Neural crest cell (in vitro differentiated cells): Measurements from ENCODE around the gene SUPT4H1. TPM values are rescaled to one million over a fixed set of nuclear protein-coding genes. Genes with fewer than 3 reads are reported as not detected.
A peak's percentile ranks its signal among the peaks of the same experiment; 100 is the strongest.

ENCODE experiments used
- DNase-seq: peaks from one replicate; pipeline ENCODE4 v3.0.0; 2021; ENCODE audit warnings: low read depth, mixed read lengths, low spot score
- H3K27ac Mint-ChIP-seq: one replicate; pipeline ENCODE4 v1.8.0; 2021; ENCODE audit warnings: mild to moderate bottlenecking, mixed read lengths; ENCODE audit not compliant: unreplicated experiment
- H3K27me3 Mint-ChIP-seq: 2 replicates; pipeline ENCODE4 v1.8.0; 2021; ENCODE audit warnings: low read depth, mild to moderate bottlenecking, mixed read lengths
- H3K36me3 Mint-ChIP-seq: 2 replicates; pipeline ENCODE4 v1.8.0; 2021; ENCODE audit warnings: low read depth, mild to moderate bottlenecking, mixed read lengths
- H3K4me1 Mint-ChIP-seq: 2 replicates; pipeline ENCODE4 v1.8.0; 2021; ENCODE audit warnings: mixed read lengths
- H3K4me3 Mint-ChIP-seq: one replicate; pipeline ENCODE4 v1.8.0; 2021; ENCODE audit warnings: mild to moderate bottlenecking, mixed read lengths
- H3K9me3 Mint-ChIP-seq: 2 replicates; pipeline ENCODE4 v1.8.0; 2021; ENCODE audit warnings: mixed read lengths
- CTCF ChIP-seq: fragments of 200-600 bp; sonication (generic); conservative IDR thresholded peaks from 2 replicates; pipeline ENCODE4 v1.5.0; 2021; ENCODE audit warnings: antibody characterized with exemption, mild to moderate bottlenecking
- total RNA-seq: library from RNA; stranded (reverse); gene quantifications from 2 replicates; pipeline ENCODE4 v1.2.1, GENCODE V29; 2021

The SUPT4H1 gene
- total RNA-seq, 1 donor from 2014 or later, result 83.8 TPM

GRCh38 chr17:58370309-58370708 is 18.3 kb upstream of the SUPT4H1 start:
- peaks cover 27% of the 10 kb centered on the region for H3K4me1 Mint-ChIP-seq
- no peak overlapping the region for H3K27ac Mint-ChIP-seq
- H3K36me3 Mint-ChIP-seq, result no peaks in the 10 kb centered on the region
- no peak overlapping the region for H3K4me3 Mint-ChIP-seq
- no peaks in the 10 kb centered on the region for H3K9me3 Mint-ChIP-seq
- no peak for DNase-seq
- TF ChIP-seq CTCF, result no peak
- H3K27me3 Mint-ChIP-seq, result no peaks in the 10 kb centered on the region

GRCh38 chr17:58369214-58370031 is 17.4 kb upstream of the SUPT4H1 start:
- Mint-ChIP-seq H3K36me3 (no peaks in the 10 kb centered on the region), H3K9me3 (no peaks in the 10 kb centered on the region), H3K4me1 (peaks cover 32% of the 10 kb centered on the region), H3K4me3 (no peak overlapping the region), H3K27me3 (no peaks in the 10 kb centered on the region), H3K27ac (peak overlapping the region; percentile 94)
- TF ChIP-seq CTCF, result no peak
- no peak for DNase-seq

- no peak overlapping the region for H3K4me3 Mint-ChIP-seq
- no peaks in the 10 kb centered on the region for H3K27me3 Mint-ChIP-seq
- H3K27ac Mint-ChIP-seq, result peak overlapping the region; percentile 14
- H3K9me3 Mint-ChIP-seq, result no peaks in the 10 kb centered on the region
- DNase-seq, result no peak
- no peaks in the 10 kb centered on the region for H3K36me3 Mint-ChIP-seq
- peaks cover 37% of the 10 kb centered on the region for H3K4me1 Mint-ChIP-seq
- no peak for TF ChIP-seq CTCF
Observed at GRCh38 chr17:58368860-58369213, 16.8 kb upstream of the SUPT4H1 start.

- DNase-seq, result no peak
- H3K36me3 Mint-ChIP-seq, result no peaks in the 10 kb centered on the region
- no peaks in the 10 kb centered on the region for H3K27me3 Mint-ChIP-seq
- no peak overlapping the region for H3K4me3 Mint-ChIP-seq
- H3K4me1 Mint-ChIP-seq, result peaks cover 34% of the 10 kb centered on the region
- no peaks in the 10 kb centered on the region for H3K9me3 Mint-ChIP-seq
- TF ChIP-seq CTCF, result no peak
- H3K27ac Mint-ChIP-seq, result no peak overlapping the region
Observed at GRCh38 chr17:58367461-58367860, 15.5 kb upstream of the SUPT4H1 start.

- no peaks in the 10 kb centered on the region for H3K36me3 Mint-ChIP-seq
- H3K27ac Mint-ChIP-seq, result peak overlapping the region; percentile 53
- H3K4me1 Mint-ChIP-seq, result peaks cover 34% of the 10 kb centered on the region
- no peaks in the 10 kb centered on the region for H3K9me3 Mint-ChIP-seq
- no peak overlapping the region for H3K4me3 Mint-ChIP-seq
- no peak for TF ChIP-seq CTCF
- H3K27me3 Mint-ChIP-seq, result no peaks in the 10 kb centered on the region
- DNase-seq, result no peak
Observed at GRCh38 chr17:58365980-58366595, 14.1 kb upstream of the SUPT4H1 start.
